ENCODE measurements around the gene NRG2. TPM values are rescaled to one million over a fixed set of nuclear protein-coding genes. Genes with fewer than 3 reads are reported as not detected.

NRG2 gene
- total RNA-seq, 1 experiment from 2014 or later, result 0.91 TPM

GRCh38 chr5:139961435-139962157, 81.5 kb downstream of the NRG2 start:
- ATAC-seq, result no peak
- Histone ChIP-seq H3K9me2 (ENCODE audit: insufficient read depth) (no peaks in the 10 kb centered on the region), H3K36me3 (ENCODE audit: control insufficient read depth in 1 of 2, insufficient read depth in 2 of 2, low read length in 2 of 2) (no peaks in the 10 kb centered on the region), H3K4me1 (ENCODE audit: control insufficient read depth in 1 of 2, insufficient read depth in 2 of 2, low read length in 2 of 2) (no peaks in the 10 kb centered on the region), H3K9ac (ENCODE audit: low read length) (no peak overlapping the region), H3K79me2 (ENCODE audit: insufficient read depth, low read length) (no peaks in the 10 kb centered on the region), H3K27ac (ENCODE audit: low read depth, low read length) (no peak overlapping the region), H3K27me3 (ENCODE audit: insufficient read depth, low read length) (no peaks in the 10 kb centered on the region), H3K4me2 (ENCODE audit: low read length) (no peak overlapping the region), H3K4me3 (replicated peaks in 1 of 2; ENCODE audit: low read depth in 1 of 2, low read length in 2 of 2) (no peak overlapping the region), H2AFZ (ENCODE audit: low read depth, low read length, poor library complexity, severe bottlenecking) (no peak overlapping the region), H4K20me1 (ENCODE audit: insufficient read depth) (no peaks in the 10 kb centered on the region), H3K9me3 (ENCODE audit: control insufficient read depth in 1 of 2, insufficient read depth in 1 of 2, low read depth in 1 of 2, low read length in 2 of 2) (no peaks in the 10 kb centered on the region)
- RAD21 ChIA-PET (ENCODE audit: low non-redundant PET in 1 of 2, low total read pairs in 2 of 2, uncharacterized antibody in 2 of 2, unreplicated experiment in 2 of 2), result no interaction called here
- POLR2A ChIA-PET, result no interaction called here
- CTCF ChIA-PET, result no interaction called here
- intact Hi-C loops (cut with micrococcal nuclease), result no loop called here
- no TSS peak for BruUV-seq (replicated peaks)
- no peak for TF ChIP-seq CEBPB (IDR thresholded peaks at IDR 0.05; ENCODE audit: low read depth)
- TF ChIP-seq MAX (IDR thresholded peaks at IDR 0.05), result no peak
- no peak for TF ChIP-seq ZNF274 (IDR thresholded peaks at IDR 0.05; ENCODE audit: low read depth, low read length)
- TF ChIP-seq ZFX (IDR thresholded peaks at IDR 0.05), result no peak
- TF ChIP-seq REST (IDR thresholded peaks at IDR 0.05; ENCODE audit: low read depth), result no peak
- no peak for TF ChIP-seq FOSL1 (IDR thresholded peaks at IDR 0.05; ENCODE audit: low read depth)
- DNase-seq (ENCODE audit: low read depth, low spot score), result no peak
